GM12873 (cell line): ENCODE measurements around the gene ATP8A2.

Experiments used
- TF ChIP-seq, protein P1 (sequence below): IDR thresholded peaks from 2 replicates; pipeline ENCODE4 v1.5.1; 2012; ENCODE audit warnings: low read depth, mild to moderate bottlenecking, moderate library complexity, low read length, control low read depth; ENCODE audit not compliant: insufficient read depth; ENCODE audit errors: missing control alignments

ATP8A2 gene

GRCh38 chr13:26015271-26016125 lies 643.7 kb downstream of the ATP8A2 start:
- TF ChIP-seq, protein P1, sequence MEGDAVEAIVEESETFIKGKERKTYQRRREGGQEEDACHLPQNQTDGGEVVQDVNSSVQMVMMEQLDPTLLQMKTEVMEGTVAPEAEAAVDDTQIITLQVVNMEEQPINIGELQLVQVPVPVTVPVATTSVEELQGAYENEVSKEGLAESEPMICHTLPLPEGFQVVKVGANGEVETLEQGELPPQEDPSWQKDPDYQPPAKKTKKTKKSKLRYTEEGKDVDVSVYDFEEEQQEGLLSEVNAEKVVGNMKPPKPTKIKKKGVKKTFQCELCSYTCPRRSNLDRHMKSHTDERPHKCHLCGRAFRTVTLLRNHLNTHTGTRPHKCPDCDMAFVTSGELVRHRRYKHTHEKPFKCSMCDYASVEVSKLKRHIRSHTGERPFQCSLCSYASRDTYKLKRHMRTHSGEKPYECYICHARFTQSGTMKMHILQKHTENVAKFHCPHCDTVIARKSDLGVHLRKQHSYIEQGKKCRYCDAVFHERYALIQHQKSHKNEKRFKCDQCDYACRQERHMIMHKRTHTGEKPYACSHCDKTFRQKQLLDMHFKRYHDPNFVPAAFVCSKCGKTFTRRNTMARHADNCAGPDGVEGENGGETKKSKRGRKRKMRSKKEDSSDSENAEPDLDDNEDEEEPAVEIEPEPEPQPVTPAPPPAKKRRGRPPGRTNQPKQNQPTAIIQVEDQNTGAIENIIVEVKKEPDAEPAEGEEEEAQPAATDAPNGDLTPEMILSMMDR, result no peak

- TF ChIP-seq, protein P1, result no peak
Observed at GRCh38 chr13:26016189-26016588, 644.4 kb downstream of the ATP8A2 start.

- TF ChIP-seq, protein P1, result no peak
Observed at GRCh38 chr13:26017196-26017921, 645.6 kb downstream of the ATP8A2 start.

DNA sequence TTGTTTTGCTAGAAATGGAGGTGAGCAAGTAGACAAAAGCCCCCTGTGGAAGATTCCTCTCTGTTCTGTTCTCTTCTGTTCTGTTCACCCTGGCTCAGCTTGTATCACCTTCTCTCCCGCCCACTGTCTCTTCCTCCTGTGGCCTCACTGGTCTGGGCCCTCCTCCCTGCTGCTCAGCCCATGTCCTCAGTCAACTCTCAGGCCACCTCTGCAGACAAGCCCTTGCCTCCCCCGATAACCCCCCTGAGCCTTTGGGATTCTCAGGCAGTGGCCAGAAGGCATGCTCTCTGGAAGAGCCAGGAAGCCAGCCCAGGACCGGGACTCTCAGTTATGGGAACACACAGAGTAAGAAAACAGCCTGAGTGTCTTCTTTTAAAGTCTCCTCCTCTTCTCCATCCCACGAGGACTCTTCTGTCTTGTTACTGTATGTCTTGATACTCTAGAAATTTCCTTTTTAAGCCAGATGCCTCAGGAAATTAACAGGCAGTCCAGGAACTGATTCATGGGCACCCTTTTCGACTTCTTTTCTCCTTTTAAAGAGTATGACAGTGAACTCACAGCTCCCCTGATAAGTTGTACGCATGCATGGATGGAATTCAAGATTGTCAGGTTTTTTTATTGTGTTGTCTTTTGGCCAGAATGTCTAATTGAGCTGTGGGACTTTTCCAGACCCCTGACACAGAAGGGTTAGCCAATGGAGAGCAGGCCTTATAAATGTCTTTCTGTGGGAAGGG lies 646.3 kb downstream of the ATP8A2 start:
- TF ChIP-seq, protein P1, result no peak

DNA sequence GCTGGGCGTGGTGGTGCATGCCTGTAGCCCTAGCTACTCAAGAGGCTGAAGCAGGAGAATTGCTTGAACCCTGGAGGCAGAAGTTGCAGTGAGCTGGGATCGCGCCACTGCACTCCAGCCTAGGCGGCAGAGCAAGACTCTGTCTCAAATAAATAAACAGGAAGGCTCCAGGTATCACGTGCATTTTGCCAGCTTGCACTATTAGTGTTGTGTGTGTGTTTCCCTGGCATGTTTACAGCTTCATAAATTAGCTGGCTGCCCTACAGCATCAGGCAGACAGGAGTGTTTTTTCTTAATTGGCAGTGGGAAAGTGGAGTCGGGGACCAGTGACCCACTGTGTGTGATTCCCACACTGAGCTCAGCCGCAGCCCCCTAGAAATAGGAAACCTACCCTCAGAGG lies 647.5 kb downstream of the ATP8A2 start:
- TF ChIP-seq, protein P1, result no peak

- TF ChIP-seq, protein P1, result no peak
Observed at GRCh38 chr13:26019881-26020870, 648.4 kb downstream of the ATP8A2 start.
